ENCODE results near the gene TASOR.

- TF ChIP-seq CTCF (IDR thresholded peaks at IDR 0.05; ENCODE audit: insufficient read depth, low read length) = no peak
- TF ChIP-seq POLR2AphosphoS5 (IDR thresholded peaks at IDR 0.05; ENCODE audit: low read depth) = no peak
- TF ChIP-seq REST (IDR thresholded peaks at IDR 0.05; ENCODE audit: insufficient replicate concordance, low read depth) = no peak
These were observed 28.3 kb upstream of the TASOR start for GRCh38 chr3:56711344-56711743.
